Muscle of leg (tissue), 11 donors: ENCODE data around the gene MAEA. TPM values are rescaled to one million over a fixed set of nuclear protein-coding genes. Genes with fewer than 3 reads are reported as not detected.
A peak's percentile ranks its signal among the peaks of the same experiment; 100 is the strongest.

ENCODE experiments used
- DNase-seq: peaks from one replicate; pipeline ENCODE4 v3.0.0; 2013
- H3K27ac ChIP-seq: one replicate; pipeline ENCODE4 v1.5.1; 2013; ENCODE audit warnings: mild to moderate bottlenecking, low read length, control low read depth
- H3K27me3 ChIP-seq: one replicate; pipeline ENCODE4 v1.6.1; 2013; ENCODE audit warnings: low read length; ENCODE audit not compliant: control insufficient read depth, insufficient read depth
- H3K36me3 ChIP-seq: one replicate; pipeline ENCODE4 v1.6.1; 2013; ENCODE audit warnings: low read length; ENCODE audit not compliant: control insufficient read depth, insufficient read depth
- H3K4me1 ChIP-seq: one replicate; pipeline ENCODE4 v1.6.1; 2013; ENCODE audit warnings: low read length; ENCODE audit not compliant: control insufficient read depth, insufficient read depth
- H3K4me3 ChIP-seq: one replicate; pipeline ENCODE4 v1.5.1; 2013; ENCODE audit warnings: low read length, control low read depth
- H3K9me3 ChIP-seq: replicated peaks from 2 replicates; pipeline ENCODE4 v1.6.1; 2013; ENCODE audit warnings: low read depth, low read length; ENCODE audit not compliant: control insufficient read depth
- WGBS: methylation state at CpG from one replicate; pipeline ENCODE4 v1.1.5; 2013; ENCODE audit warnings: missing lambda C conversion rate; ENCODE audit not compliant: insufficient coverage; 5-methylcytosine and 5-hydroxymethylcytosine counted together
- polyA plus RNA-seq, 8 donors: library from polyadenylated mRNA; unstranded; fragments of 120-200 nt; gene quantifications; one replicate each; pipeline versions ENCODE4 v1.2.1 to v1.2.3, GENCODE V29; 2013; ENCODE audit warnings: inconsistent platforms in 1 of 8, low replicate concordance in 1 of 8; ENCODE audit not compliant: insufficient read length in 8 of 8, insufficient read depth in 1 of 8
- total RNA-seq: library from RNA; stranded (reverse); fragments of 120-200 nt; gene quantifications from one replicate; pipeline ENCODE4 v1.2.4, GENCODE V29; 2013

Gene MAEA
- total and polyA plus RNA-seq, 9 donors, result 30.5 to 49.6 (median 40.8) TPM

- Histone ChIP-seq H3K4me3 (peak overlapping the region; percentile 90), H3K27me3 (no peaks in the 10 kb centered on the region), H3K27ac (peak overlapping the region; percentile 91), H3K9me3 (no peaks in the 10 kb centered on the region), H3K4me1 (peaks cover 22% of the 10 kb centered on the region), H3K36me3 (peaks cover 17% of the 10 kb centered on the region)
- WGBS, result 0% methylated on average over 68 of the region's 76 CpGs
- DNase-seq, result peak; percentile 75
These were observed 56.5 kb downstream of the MAEA start for GRCh38 chr4:1345903-1346780.

GRCh38 chr4:1346781-1347409 lies 57.2 kb downstream of the MAEA start, which contains the start of gene UVSSA:
Gene UVSSA, plus strand, starts transcription at chr4:1347208. Its CDS starts 884 bp downstream, at chr4:1348092.
- peaks cover 25% of the 10 kb centered on the region for H3K4me1 ChIP-seq

GRCh38 chr4:1347410-1347864 lies 57.7 kb downstream of the MAEA start:
- 0% methylated on average over 41 of the region's 43 CpGs for WGBS
- peak overlapping the region; percentile 68 for H3K4me3 ChIP-seq
- no peaks in the 10 kb centered on the region for H3K9me3 ChIP-seq
- peaks cover 27% of the 10 kb centered on the region for H3K4me1 ChIP-seq
- H3K27ac ChIP-seq, result peak overlapping the region; percentile 98
- no peaks in the 10 kb centered on the region for H3K27me3 ChIP-seq
- peak; percentile 96 for DNase-seq
- peaks cover 18% of the 10 kb centered on the region for H3K36me3 ChIP-seq

More at GRCh38 chr4:1346781-1347409, 57.2 kb downstream of the MAEA start, which contains the start of gene UVSSA:
- DNase-seq, result peak; percentile 100
- peak within 1 kb of the TSS; percentile 90 for H3K4me3 ChIP-seq
- under 1% methylated on average over 71 of the region's 76 CpGs for WGBS
- peaks cover 13% of the 10 kb centered on the region for H3K36me3 ChIP-seq
- no peaks in the 10 kb centered on the region for H3K27me3 ChIP-seq
- H3K27ac ChIP-seq, result peak within 1 kb of the TSS; percentile 98
- H3K9me3 ChIP-seq, result no peaks in the 10 kb centered on the region

GRCh38 chr4:1348014-1348513 lies 58.4 kb downstream of the MAEA start:
- H3K27me3 ChIP-seq, result no peaks in the 10 kb centered on the region
- H3K4me1 ChIP-seq, result peaks cover 27% of the 10 kb centered on the region
- WGBS, result 92% methylated on average over 6 of the region's 12 CpGs
- H3K27ac ChIP-seq, result peak overlapping the region; percentile 98
- no peak for DNase-seq
- no peaks in the 10 kb centered on the region for H3K9me3 ChIP-seq
- H3K36me3 ChIP-seq, result peaks cover 21% of the 10 kb centered on the region
- H3K4me3 ChIP-seq, result peak overlapping the region; percentile 68

- no peaks in the 10 kb centered on the region for H3K9me3 ChIP-seq
- WGBS, result 96% methylated on average over 24 of the region's 25 CpGs
- peaks cover 27% of the 10 kb centered on the region for H3K4me1 ChIP-seq
- DNase-seq, result no peak
- H3K27me3 ChIP-seq, result no peaks in the 10 kb centered on the region
- no peak overlapping the region for H3K27ac ChIP-seq
- peaks cover 25% of the 10 kb centered on the region for H3K36me3 ChIP-seq
- H3K4me3 ChIP-seq, result no peak overlapping the region
These were observed 59.1 kb downstream of the MAEA start for GRCh38 chr4:1348746-1349145.

GRCh38 chr4:1349359-1350168 lies 59.9 kb downstream of the MAEA start:
- H3K9me3 ChIP-seq, result no peaks in the 10 kb centered on the region
- H3K4me1 ChIP-seq, result peaks cover 27% of the 10 kb centered on the region
- DNase-seq, result no peak
- H3K36me3 ChIP-seq, result peaks cover 25% of the 10 kb centered on the region
- WGBS, result 92% methylated on average over 25 of the region's 29 CpGs
- H3K27ac ChIP-seq, result no peak overlapping the region
- H3K27me3 ChIP-seq, result no peaks in the 10 kb centered on the region
- no peak overlapping the region for H3K4me3 ChIP-seq

- DNase-seq, result no peak
- Histone ChIP-seq H3K4me3 (no peak overlapping the region), H3K9me3 (no peaks in the 10 kb centered on the region), H3K36me3 (peaks cover 31% of the 10 kb centered on the region), H3K4me1 (peaks cover 24% of the 10 kb centered on the region), H3K27me3 (no peaks in the 10 kb centered on the region), H3K27ac (no peak overlapping the region)
- 83% methylated on average over 5 of the region's 5 CpGs for WGBS
These were observed 60.5 kb downstream of the MAEA start for GRCh38 chr4:1350169-1350520.

- peak; percentile 79 for DNase-seq
- Histone ChIP-seq H3K9me3 (no peaks in the 10 kb centered on the region), H3K27me3 (no peaks in the 10 kb centered on the region), H3K4me1 (peaks cover 18% of the 10 kb centered on the region), H3K27ac (peak overlapping the region; percentile 35), H3K4me3 (no peak overlapping the region), H3K36me3 (peaks cover 44% of the 10 kb centered on the region)
- WGBS, result 40% methylated on average over 22 of the region's 24 CpGs
These were observed 62.3 kb downstream of the MAEA start for GRCh38 chr4:1351854-1352566.

GRCh38 chr4:1352567-1352900 lies 62.8 kb downstream of the MAEA start:
- no peak overlapping the region for H3K27ac ChIP-seq
- WGBS, result 88% methylated on average over 12 of the region's 12 CpGs
- H3K36me3 ChIP-seq, result peaks cover 49% of the 10 kb centered on the region

More at GRCh38 chr4:1352567-1352900, 62.8 kb downstream of the MAEA start:
- Histone ChIP-seq H3K4me3 (no peak overlapping the region), H3K9me3 (no peaks in the 10 kb centered on the region), H3K27me3 (no peaks in the 10 kb centered on the region), H3K4me1 (peaks cover 18% of the 10 kb centered on the region)
- no peak for DNase-seq
